ENCODE data around the gene NT5DC1. TPM values are rescaled to one million over a fixed set of nuclear protein-coding genes. Genes with fewer than 3 reads are reported as not detected.

The NT5DC1 gene
- total and polyA plus RNA-seq, 3 donors from 2014 or later: 10.7 to 28.2 (median 22.8) TPM

DNA sequence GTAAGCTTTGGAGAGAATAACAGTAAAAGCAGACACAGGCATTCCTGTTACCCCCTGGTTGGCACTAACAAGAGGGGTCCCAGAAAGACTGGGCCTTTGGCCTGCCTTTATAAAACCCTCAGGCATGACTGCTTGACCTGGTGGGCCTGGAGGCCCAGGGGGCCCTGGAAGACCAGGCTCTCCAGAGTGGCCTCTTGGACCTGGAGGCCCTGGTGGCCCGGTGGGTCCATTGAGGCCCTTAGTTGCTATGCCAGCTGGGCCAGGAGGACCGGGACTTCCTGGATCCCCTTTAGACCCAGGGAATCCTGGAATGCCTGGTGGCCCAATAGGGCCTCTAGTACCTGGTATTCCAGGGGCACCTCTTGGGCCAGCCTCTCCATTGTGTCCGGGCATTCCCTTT lies 19.8 kb downstream of the NT5DC1 start:
- Histone ChIP-seq H3K9me3 (no peaks in the 10 kb centered on the region), H3K27me3 (no peaks in the 10 kb centered on the region), H3K4me1 (no peaks in the 10 kb centered on the region), H3K36me3 (ENCODE audit: low read depth, missing control alignments) (no peaks in the 10 kb centered on the region), H3K27ac (no peak overlapping the region), H3K4me3 (no peak overlapping the region)
- TF ChIP-seq, protein P1, sequence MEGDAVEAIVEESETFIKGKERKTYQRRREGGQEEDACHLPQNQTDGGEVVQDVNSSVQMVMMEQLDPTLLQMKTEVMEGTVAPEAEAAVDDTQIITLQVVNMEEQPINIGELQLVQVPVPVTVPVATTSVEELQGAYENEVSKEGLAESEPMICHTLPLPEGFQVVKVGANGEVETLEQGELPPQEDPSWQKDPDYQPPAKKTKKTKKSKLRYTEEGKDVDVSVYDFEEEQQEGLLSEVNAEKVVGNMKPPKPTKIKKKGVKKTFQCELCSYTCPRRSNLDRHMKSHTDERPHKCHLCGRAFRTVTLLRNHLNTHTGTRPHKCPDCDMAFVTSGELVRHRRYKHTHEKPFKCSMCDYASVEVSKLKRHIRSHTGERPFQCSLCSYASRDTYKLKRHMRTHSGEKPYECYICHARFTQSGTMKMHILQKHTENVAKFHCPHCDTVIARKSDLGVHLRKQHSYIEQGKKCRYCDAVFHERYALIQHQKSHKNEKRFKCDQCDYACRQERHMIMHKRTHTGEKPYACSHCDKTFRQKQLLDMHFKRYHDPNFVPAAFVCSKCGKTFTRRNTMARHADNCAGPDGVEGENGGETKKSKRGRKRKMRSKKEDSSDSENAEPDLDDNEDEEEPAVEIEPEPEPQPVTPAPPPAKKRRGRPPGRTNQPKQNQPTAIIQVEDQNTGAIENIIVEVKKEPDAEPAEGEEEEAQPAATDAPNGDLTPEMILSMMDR (IDR thresholded peaks at IDR 0.05): no peak
- intact Hi-C loops (cut with DNase I; ENCODE audit: low total_unique reads): no loop called here
- DNase-seq: no peak
- 98 to 100% methylated on average over 3 of the region's 3 CpGs for WGBS, 2 donors

DNA sequence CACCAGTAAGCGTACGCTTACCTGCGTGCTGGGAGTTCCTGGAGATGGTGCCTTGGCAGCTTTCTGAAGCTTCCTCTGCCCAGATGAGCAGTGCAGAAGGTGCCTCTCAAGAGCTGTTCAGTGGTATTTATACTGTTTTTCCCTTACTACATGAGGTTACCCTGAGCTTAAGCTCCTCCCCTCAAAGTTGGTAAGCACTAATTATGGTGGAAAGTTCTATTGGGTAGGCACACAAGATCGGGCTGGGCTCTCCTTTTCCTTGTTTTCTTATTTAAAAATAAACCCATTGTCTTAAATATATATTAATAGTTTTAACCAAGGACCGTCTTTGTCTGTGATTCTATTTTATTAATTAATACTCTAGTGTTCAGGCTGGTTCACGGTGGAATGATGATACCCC lies 25.4 kb downstream of the NT5DC1 start, which contains the start of gene COL10A1:
Gene COL10A1 (minus strand): TSS at position 101 of the 400 bp plus-strand sequence. CDS start 640 bp downstream, outside the sequence.
- Histone ChIP-seq H3K4me1 (no peaks in the 10 kb centered on the region), H3K27ac (no peak within 1 kb of the TSS), H3K36me3 (ENCODE audit: low read depth, missing control alignments) (no peaks in the 10 kb centered on the region), H3K27me3 (no peaks in the 10 kb centered on the region), H3K9me3 (no peaks in the 10 kb centered on the region), H3K4me3 (no peak within 1 kb of the TSS)
- intact Hi-C loops (cut with DNase I; ENCODE audit: low total_unique reads): no loop called here
- 92 to 93% methylated on average over 6 of the region's 6 CpGs for WGBS, 2 donors
- DNase-seq: no peak
- no peak for TF ChIP-seq POLR2A (IDR thresholded peaks at IDR 0.05)
- TF ChIP-seq, protein P1 (IDR thresholded peaks at IDR 0.05): no peak

DNA sequence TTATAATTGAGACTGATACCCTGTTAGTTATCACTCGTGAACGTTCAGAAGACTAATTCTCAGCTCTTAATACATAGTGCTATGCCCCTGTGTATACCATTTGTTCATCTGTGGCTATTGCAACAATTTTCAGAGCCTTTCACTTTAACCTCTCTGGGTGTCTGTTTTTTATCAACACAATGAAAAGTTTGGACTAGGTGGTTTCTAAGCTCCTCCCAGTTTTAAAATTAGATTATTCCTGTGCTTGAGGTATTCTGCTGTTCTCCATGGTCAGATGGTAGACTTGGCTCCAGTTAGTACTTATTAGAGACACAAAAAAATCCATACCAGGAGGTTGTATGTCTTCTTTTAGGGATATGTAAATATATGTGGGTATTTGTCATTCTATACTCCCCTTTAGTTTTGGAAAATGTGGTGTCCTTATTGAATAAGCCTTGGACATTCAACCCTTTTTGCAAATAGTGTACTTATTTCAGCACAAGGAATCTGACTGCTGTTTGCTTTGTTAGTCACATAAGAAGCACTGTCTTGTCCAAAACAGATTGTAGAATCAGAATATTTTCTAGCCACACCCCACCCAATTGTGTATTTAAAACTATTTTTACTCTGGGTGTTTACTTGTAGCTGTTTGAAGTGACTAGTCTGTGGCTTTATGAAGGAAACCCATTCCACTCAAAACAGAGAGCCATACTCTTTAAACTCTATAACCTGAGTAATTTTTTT lies 27.3 kb downstream of the NT5DC1 start:
- Histone ChIP-seq H3K36me3 (ENCODE audit: low read depth, missing control alignments) (no peaks in the 10 kb centered on the region), H3K9me3 (no peaks in the 10 kb centered on the region), H3K27me3 (no peaks in the 10 kb centered on the region), H3K4me3 (no peak overlapping the region), H3K27ac (no peak overlapping the region), H3K4me1 (no peaks in the 10 kb centered on the region)
- TF ChIP-seq POLR2A (IDR thresholded peaks at IDR 0.05): no peak
- TF ChIP-seq, protein P1 (IDR thresholded peaks at IDR 0.05): no peak
- 82 to 91% methylated on average over 2 of the region's 2 CpGs for WGBS, 2 donors
- intact Hi-C loops (cut with DNase I; ENCODE audit: low total_unique reads): no loop called here
- DNase-seq: no peak

DNA sequence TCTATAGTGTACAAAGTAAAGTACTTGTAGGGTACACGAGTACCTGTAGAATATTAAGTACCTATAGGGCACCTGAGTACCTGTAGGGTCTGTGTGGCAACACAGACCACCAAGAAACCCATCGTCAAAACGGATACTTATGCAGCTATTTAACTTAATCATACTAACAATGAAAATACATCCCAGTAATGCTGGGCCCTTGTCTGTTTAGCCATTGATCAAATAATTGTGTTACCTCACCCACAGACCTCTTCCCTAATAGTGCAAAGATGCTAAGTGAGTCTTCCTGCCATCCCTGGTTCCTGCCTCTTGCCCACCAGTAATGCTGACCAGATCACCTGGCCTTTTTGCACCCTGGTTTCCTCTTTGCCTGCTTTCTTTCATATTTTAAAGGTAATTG lies 32.8 kb downstream of the NT5DC1 start:
- Histone ChIP-seq H3K36me3 (ENCODE audit: low read depth, missing control alignments) (no peaks in the 10 kb centered on the region), H3K9me3 (no peaks in the 10 kb centered on the region), H3K27ac (no peak overlapping the region), H3K4me1 (no peaks in the 10 kb centered on the region), H3K4me3 (no peak overlapping the region), H3K27me3 (no peaks in the 10 kb centered on the region)
- DNase-seq: no peak
- TF ChIP-seq, protein P1 (IDR thresholded peaks at IDR 0.05): no peak
- TF ChIP-seq POLR2A (IDR thresholded peaks at IDR 0.05): no peak
- WGBS, 2 donors: 81 to 90% methylated on average over 3 of the region's 3 CpGs
- intact Hi-C loops (cut with DNase I; ENCODE audit: low total_unique reads): no loop called here

DNA sequence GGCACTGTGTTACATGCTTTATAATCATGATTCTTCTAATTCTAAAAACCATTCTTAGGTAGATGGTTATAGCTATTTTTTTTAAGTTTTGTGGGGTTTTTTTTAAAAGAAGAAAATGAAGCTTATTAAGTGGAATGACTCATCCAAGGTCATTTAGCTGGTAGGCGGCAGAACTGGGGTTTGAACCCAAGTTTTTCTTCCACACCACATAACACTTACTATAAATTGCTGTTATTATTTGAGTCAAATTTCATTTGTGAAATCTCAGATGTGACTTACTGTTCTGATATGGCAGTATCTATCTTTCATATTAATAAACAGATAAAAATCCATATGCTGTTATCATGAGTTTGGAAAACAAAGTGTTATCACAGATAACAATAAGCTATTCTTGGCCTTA lies 35.7 kb downstream of the NT5DC1 start:
- H3K36me3 ChIP-seq (ENCODE audit: low read depth, missing control alignments): no peaks in the 10 kb centered on the region
- no peak for DNase-seq
- no peaks in the 10 kb centered on the region for H3K4me1 ChIP-seq
- no peak overlapping the region for H3K27ac ChIP-seq
- intact Hi-C loops (cut with DNase I; ENCODE audit: low total_unique reads): no loop called here
- H3K27me3 ChIP-seq: no peaks in the 10 kb centered on the region
- no peak for TF ChIP-seq POLR2A (IDR thresholded peaks at IDR 0.05)
- TF ChIP-seq, protein P1 (IDR thresholded peaks at IDR 0.05): no peak
- H3K9me3 ChIP-seq: no peaks in the 10 kb centered on the region
- H3K4me3 ChIP-seq: no peak overlapping the region
- WGBS, 2 donors: 68 to 80% methylated on average over 1 of the region's 1 CpG
